ENCODE data around the gene PTH1R.

The PTH1R gene

GRCh38 chr3:46859001-46859710 lies 18.4 kb upstream of the PTH1R start:
- in situ Hi-C loops (cut with MboI; ENCODE audit: low pct_unique_long_range_greater_than_20kb, low sequenced_read_pairs, unreplicated experiment) = no loop called here
- DNase-seq (ENCODE audit: low spot score) = no peak
- TF ChIP-seq CTCF (IDR thresholded peaks at IDR 0.05; ENCODE audit: extremely low read depth, insufficient read depth, missing control alignments) = no peak

GRCh38 chr3:46860017-46860809 lies 17.3 kb upstream of the PTH1R start:
- no peak for DNase-seq (ENCODE audit: low spot score)
- in situ Hi-C loops (cut with MboI; ENCODE audit: low pct_unique_long_range_greater_than_20kb, low sequenced_read_pairs, unreplicated experiment) = no loop called here
- peak; percentile 47 for TF ChIP-seq CTCF (IDR thresholded peaks at IDR 0.05; ENCODE audit: extremely low read depth, insufficient read depth, missing control alignments)

GRCh38 chr3:46860810-46861604 lies 16.5 kb upstream of the PTH1R start:
- TF ChIP-seq CTCF (IDR thresholded peaks at IDR 0.05; ENCODE audit: extremely low read depth, insufficient read depth, missing control alignments) = no peak
- in situ Hi-C loops (cut with MboI; ENCODE audit: low pct_unique_long_range_greater_than_20kb, low sequenced_read_pairs, unreplicated experiment) = no loop called here
- DNase-seq (ENCODE audit: low spot score) = no peak

GRCh38 chr3:46861605-46862368 lies 15.7 kb upstream of the PTH1R start:
- in situ Hi-C loops (cut with MboI; ENCODE audit: low pct_unique_long_range_greater_than_20kb, low sequenced_read_pairs, unreplicated experiment) = no loop called here
- no peak for TF ChIP-seq CTCF (IDR thresholded peaks at IDR 0.05; ENCODE audit: extremely low read depth, insufficient read depth, missing control alignments)
- DNase-seq (ENCODE audit: low spot score) = no peak

GRCh38 chr3:46862369-46863025 lies 15.0 kb upstream of the PTH1R start:
- no peak for TF ChIP-seq CTCF (IDR thresholded peaks at IDR 0.05; ENCODE audit: extremely low read depth, insufficient read depth, missing control alignments)
- in situ Hi-C loops (cut with MboI; ENCODE audit: low pct_unique_long_range_greater_than_20kb, low sequenced_read_pairs, unreplicated experiment) = no loop called here
- no peak for DNase-seq (ENCODE audit: low spot score)
